Body of pancreas (tissue), 4 donors: ENCODE results near the gene ADAMTS3.

Experiments used
- CTCF ChIP-seq, 7 experiments: fragments of 450-650 bp in 4 of 7; fragments of 200-600 bp in 3 of 7; sonication (generic) in 3 of 7; IDR thresholded peaks; one replicate each; pipeline ENCODE4 v1.5.1; 2016 to 2019; ENCODE audit warnings: antibody characterized with exemption in 7 of 7
- POLR2A ChIP-seq, 3 donors: fragments of 450-650 bp; IDR thresholded peaks; one replicate each; pipeline ENCODE4 v1.6.1; 2016; ENCODE audit warnings: antibody characterized with exemption in 3 of 3, mild to moderate bottlenecking in 2 of 3

GRCh38 chr4:72374159-72374558 is 194.9 kb downstream of the ADAMTS3 start:
- TF ChIP-seq CTCF (IDR thresholded peaks at IDR 0.05) (no peak), POLR2A (IDR thresholded peaks at IDR 0.05) (no peak)
